Breast epithelium (tissue), 4 donors: ENCODE results near the gene DNAJB12. TPM values are rescaled to one million over a fixed set of nuclear protein-coding genes. Genes with fewer than 3 reads are reported as not detected.
"Not testable (repeated sequence)": the region's sequence is repeated elsewhere in the genome, so short reads cannot be mapped to it uniquely, and the experiment has no call there.

Experiments used
- DNase-seq, 2 donors: peaks; one replicate each; pipeline ENCODE4 v3.0.0-alpha.2; 2019; ENCODE audit warnings: low spot score in 2 of 2
- H3K27ac ChIP-seq, 2 donors: fragments of 200-600 bp; sonication (generic) in 1 of 2; one replicate each; pipeline ENCODE4 v1.5.1; 2016 to 2019; ENCODE audit warnings: mild to moderate bottlenecking in 1 of 2
- H3K27me3 ChIP-seq, 2 donors: fragments of 200-600 bp; sonication (generic) in 1 of 2; one replicate each; pipeline versions ENCODE4 v1.5.1 to v1.6.0; 2017 to 2019; ENCODE audit warnings: control low read depth in 1 of 2, mild to moderate bottlenecking in 1 of 2
- H3K36me3 ChIP-seq: fragments of 200-600 bp; one replicate; pipeline ENCODE4 v1.5.1; 2019
- H3K4me1 ChIP-seq, 2 donors: fragments of 200-600 bp; sonication (generic); one replicate each; pipeline ENCODE4 v1.5.1; 2016 to 2019; ENCODE audit warnings: control low read depth in 1 of 2
- H3K4me3 ChIP-seq, 3 donors: fragments of 200-600 bp; sonication (generic); 1 replicate in 2 of 3; 2 replicates in 1 of 3; pipeline ENCODE4 v1.5.1; 2016 to 2019; ENCODE audit warnings: mild to moderate bottlenecking in 3 of 3, moderate library complexity in 2 of 3
- H3K9me3 ChIP-seq, 2 donors: fragments of 200-600 bp; sonication (generic) in 1 of 2; one replicate each; pipeline ENCODE4 v1.5.1; 2016 to 2019; ENCODE audit warnings: control low read depth in 1 of 2
- CTCF ChIP-seq, 3 donors: fragments of 450-650 bp; IDR thresholded peaks; one replicate each; pipeline ENCODE4 v1.5.1; 2016 to 2017; ENCODE audit warnings: antibody characterized with exemption in 3 of 3, mild to moderate bottlenecking in 3 of 3, moderate library complexity in 3 of 3
- POLR2A ChIP-seq: fragments of 450-650 bp; IDR thresholded peaks from one replicate; pipeline ENCODE4 v1.6.1; 2016; ENCODE audit warnings: antibody characterized with exemption, mild to moderate bottlenecking, moderate library complexity
- POLR2AphosphoS5 ChIP-seq, 3 donors: sonication (generic); formaldehyde crosslinking; IDR thresholded peaks; one replicate each; pipeline ENCODE4 v1.6.1; 2017; ENCODE audit warnings: antibody characterized with exemption in 3 of 3
- intact Hi-C: fragments of 100-400 bp; cut with DNase I; formaldehyde crosslinking; loops from one replicate; pipeline ENCODE4 v1.15.1; 2023; ENCODE audit warnings: low total_unique reads
- total RNA-seq, 3 donors: library from RNA; depleted of rRNA; stranded (reverse); fragments of >200 nt; gene quantifications; one replicate each; pipeline ENCODE4 v1.1.0, GENCODE V29; 2016

The DNAJB12 gene
- total RNA-seq, 3 donors from 2014 or later, result 38.4 to 48.1 (median 38.7) TPM

- intact Hi-C loops, result no loop called here
- no peaks in the 10 kb centered on the region for H3K9me3 ChIP-seq
- H3K4me3 ChIP-seq, result no peak overlapping the region
- no peaks in the 10 kb centered on the region for H3K4me1 ChIP-seq
- no peak for TF ChIP-seq POLR2AphosphoS5 (IDR thresholded peaks at IDR 0.05)
- no peak for TF ChIP-seq POLR2A
- no peak for TF ChIP-seq CTCF (IDR thresholded peaks at IDR 0.05)
- no peaks in the 10 kb centered on the region for H3K36me3 ChIP-seq
- no peaks in the 10 kb centered on the region for H3K27me3 ChIP-seq
- no peak overlapping the region for H3K27ac ChIP-seq
- no peak for DNase-seq
These were observed 34.3 kb upstream of the DNAJB12 start for GRCh38 chr10:72389014-72389413.

GRCh38 chr10:72388062-72388461, 33.3 kb upstream of the DNAJB12 start:
- intact Hi-C loops, result no loop called here
- TF ChIP-seq CTCF (IDR thresholded peaks at IDR 0.05) (no peak), POLR2AphosphoS5 (IDR thresholded peaks at IDR 0.05) (no peak), POLR2A (no peak)
- Histone ChIP-seq H3K27me3 (no peaks in the 10 kb centered on the region), H3K4me3 (no peak overlapping the region), H3K9me3 (no peaks in the 10 kb centered on the region), H3K36me3 (no peaks in the 10 kb centered on the region), H3K27ac (no peak overlapping the region), H3K4me1 (no peaks in the 10 kb centered on the region)
- no peak for DNase-seq

GRCh38 chr10:72386916-72387586, 32.3 kb upstream of the DNAJB12 start:
- intact Hi-C loops, result no loop called here
- Histone ChIP-seq H3K27ac (no peak overlapping the region), H3K27me3 (no peaks in the 10 kb centered on the region), H3K36me3 (no peaks in the 10 kb centered on the region), H3K9me3 (no peaks in the 10 kb centered on the region), H3K4me3 (no peak overlapping the region), H3K4me1 (no peaks in the 10 kb centered on the region)
- DNase-seq, result no peak
- TF ChIP-seq POLR2AphosphoS5 (IDR thresholded peaks at IDR 0.05) (no peak), CTCF (IDR thresholded peaks at IDR 0.05) (no peak), POLR2A (no peak)

GRCh38 chr10:72385724-72386123, 31.0 kb upstream of the DNAJB12 start:
- TF ChIP-seq POLR2A (no peak), POLR2AphosphoS5 (IDR thresholded peaks at IDR 0.05) (no peak), CTCF (IDR thresholded peaks at IDR 0.05) (no peak)
- intact Hi-C loops, result no loop called here
- H3K27me3 ChIP-seq, result no peaks in the 10 kb centered on the region

GRCh38 chr10:72384982-72385381, 30.3 kb upstream of the DNAJB12 start:
- H3K27ac ChIP-seq, result peak overlapping the region in 1 of 2 donors; percentile 25
- intact Hi-C loops, H3K4me3 ChIP-seq, H3K27me3 ChIP-seq, H3K4me1 ChIP-seq, H3K36me3 ChIP-seq, H3K9me3 ChIP-seq, DNase-seq: not testable (repeated sequence)
- peak in 1 of 3 donors; percentile 15 for TF ChIP-seq POLR2AphosphoS5 (IDR thresholded peaks at IDR 0.05)

More at GRCh38 chr10:72385724-72386123, 31.0 kb upstream of the DNAJB12 start:
- H3K9me3 ChIP-seq, result no peaks in the 10 kb centered on the region
- DNase-seq, result no peak
- no peaks in the 10 kb centered on the region for H3K36me3 ChIP-seq
- no peak overlapping the region for H3K27ac ChIP-seq
- no peak overlapping the region for H3K4me3 ChIP-seq
- no peaks in the 10 kb centered on the region for H3K4me1 ChIP-seq
